Right ventricle myocardium superior (tissue), 1 donor: ENCODE measurements around the gene CDK6. TPM values are rescaled to one million over a fixed set of nuclear protein-coding genes. Genes with fewer than 3 reads are reported as not detected.
A peak's percentile ranks its signal among the peaks of the same experiment; 100 is the strongest.

Experiments
- ATAC-seq: fragments of 200-7000 bp; cut with Tn5 transposase; one replicate; pipeline ENCODE4 v1.9.1; 2020; ENCODE audit warnings: mild to moderate bottlenecking; ENCODE audit not compliant: poor library complexity
- DNase-seq: peaks from one replicate; pipeline ENCODE4 v3.0.0-alpha.2; 2020
- intact Hi-C: fragments of 100-400 bp; cut with DNase I; formaldehyde crosslinking; loops from one replicate; pipeline ENCODE4 v1.11.2; 2022
- total RNA-seq: library from RNA; stranded (reverse); fragmentation: NEBNext Ultra II Directional; extraction: Animal tissue kit (Norgen Biotek cat#: 25700); gene quantifications from one replicate; pipeline ENCODE4 v1.2.1, GENCODE V29; 2021
- donor health status: DM: no; HTN: yes; CAD: no; lungs with severe emphysema.

The CDK6 gene
- total RNA-seq, 1 donor from 2014 or later: 22.3 TPM

DNA sequence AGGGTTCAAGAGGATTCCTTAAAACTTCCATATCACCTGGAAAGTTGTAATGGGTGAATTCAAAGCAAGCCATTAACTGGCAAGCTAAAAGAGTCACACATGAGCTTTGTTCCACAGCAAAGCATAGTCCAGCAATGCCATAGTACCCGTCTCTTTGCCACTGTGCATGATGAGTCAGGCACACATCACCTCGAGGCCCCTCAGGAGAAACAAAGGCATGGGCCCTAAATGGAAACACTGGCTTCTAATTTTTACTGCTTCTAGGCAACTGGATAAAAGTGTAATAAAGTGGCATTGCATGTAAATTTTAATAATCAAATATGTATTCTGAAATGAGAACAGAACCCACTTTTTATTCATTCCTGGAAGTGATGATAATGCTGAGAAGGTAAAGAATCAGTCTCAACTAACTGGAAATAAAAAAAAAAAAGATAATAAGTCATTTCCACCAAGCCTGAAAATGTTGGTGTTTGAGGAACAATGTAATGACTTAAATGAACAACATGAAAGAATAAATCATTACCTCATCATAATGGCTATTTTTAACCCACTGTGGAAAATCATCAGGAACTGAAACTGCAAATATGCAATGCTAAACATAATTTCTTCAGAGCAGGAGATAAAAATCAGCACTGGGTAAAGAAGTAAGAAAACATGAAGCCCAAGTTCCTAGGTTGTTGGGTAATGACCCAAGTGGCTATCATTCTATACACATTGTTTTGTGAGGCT is 104.9 kb downstream of the CDK6 start:
- intact Hi-C loops: no loop called here
- DNase-seq: no peak
- peak; percentile 57 for ATAC-seq

DNA sequence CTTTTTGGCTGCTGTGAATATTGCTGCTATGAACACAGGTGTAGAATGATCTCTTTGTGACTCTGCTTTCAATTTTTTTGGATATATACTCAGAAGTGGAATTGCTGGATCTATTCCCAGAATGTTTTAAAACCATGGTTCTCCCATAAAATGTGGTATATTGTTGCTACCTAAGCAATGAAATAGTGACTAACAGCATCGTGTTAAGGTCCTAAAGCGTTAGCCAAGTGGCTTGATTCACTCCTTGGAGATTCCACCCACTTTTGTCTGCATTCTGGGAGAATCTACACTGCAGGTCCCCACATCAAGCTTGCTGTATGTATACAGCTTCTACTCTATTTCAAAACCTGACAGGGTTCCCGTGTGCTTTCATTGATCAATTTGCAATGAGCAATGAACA is 105.6 kb downstream of the CDK6 start:
- no peak for ATAC-seq
- intact Hi-C loops: no loop called here
- no peak for DNase-seq

DNA sequence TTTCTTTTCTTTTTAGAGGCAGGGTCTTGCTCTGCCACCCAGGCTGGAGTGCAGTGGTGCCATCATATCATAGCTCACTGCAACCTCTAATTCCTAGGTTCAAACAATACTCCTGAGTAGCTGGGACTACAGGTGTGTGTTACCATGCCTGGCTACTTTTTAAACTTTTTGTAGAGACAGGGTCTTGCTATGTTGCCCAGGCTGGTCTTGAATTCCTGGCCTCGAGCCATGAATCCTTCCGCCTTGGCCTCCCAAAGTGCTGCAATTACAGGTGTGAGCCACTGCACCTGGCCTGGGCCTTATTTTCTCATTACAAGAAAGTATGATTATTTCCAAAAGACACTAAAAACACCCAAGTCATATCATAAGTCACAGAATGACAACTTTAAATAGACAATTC is 106.6 kb downstream of the CDK6 start:
- intact Hi-C loops: no loop called here
- ATAC-seq (no peak), DNase-seq (no peak)

- no peak for ATAC-seq
- intact Hi-C loops: no loop called here
- DNase-seq: no peak
Observed at GRCh38 chr7:92729172-92729571, 107.2 kb downstream of the CDK6 start.

DNA sequence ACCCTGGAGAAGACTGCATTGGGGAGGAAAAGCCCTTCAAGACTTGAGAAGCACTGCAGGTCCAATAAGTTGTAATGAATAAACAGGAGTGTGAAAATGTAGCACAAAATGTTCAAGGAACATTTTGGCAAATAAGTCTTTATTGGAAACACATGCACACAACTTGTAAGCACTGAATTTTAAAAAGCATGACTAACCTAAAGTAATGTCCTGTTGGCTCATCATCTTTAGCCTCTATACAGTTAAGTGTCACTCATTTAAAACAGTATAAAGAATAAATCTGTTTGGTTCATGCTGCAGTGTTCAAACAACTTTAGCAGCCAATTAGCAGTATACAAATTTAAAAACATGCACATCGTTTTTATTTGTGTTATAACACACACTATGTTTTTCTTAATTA is 108.6 kb downstream of the CDK6 start:
- intact Hi-C loops: no loop called here
- DNase-seq (no peak), ATAC-seq (no peak)

DNA sequence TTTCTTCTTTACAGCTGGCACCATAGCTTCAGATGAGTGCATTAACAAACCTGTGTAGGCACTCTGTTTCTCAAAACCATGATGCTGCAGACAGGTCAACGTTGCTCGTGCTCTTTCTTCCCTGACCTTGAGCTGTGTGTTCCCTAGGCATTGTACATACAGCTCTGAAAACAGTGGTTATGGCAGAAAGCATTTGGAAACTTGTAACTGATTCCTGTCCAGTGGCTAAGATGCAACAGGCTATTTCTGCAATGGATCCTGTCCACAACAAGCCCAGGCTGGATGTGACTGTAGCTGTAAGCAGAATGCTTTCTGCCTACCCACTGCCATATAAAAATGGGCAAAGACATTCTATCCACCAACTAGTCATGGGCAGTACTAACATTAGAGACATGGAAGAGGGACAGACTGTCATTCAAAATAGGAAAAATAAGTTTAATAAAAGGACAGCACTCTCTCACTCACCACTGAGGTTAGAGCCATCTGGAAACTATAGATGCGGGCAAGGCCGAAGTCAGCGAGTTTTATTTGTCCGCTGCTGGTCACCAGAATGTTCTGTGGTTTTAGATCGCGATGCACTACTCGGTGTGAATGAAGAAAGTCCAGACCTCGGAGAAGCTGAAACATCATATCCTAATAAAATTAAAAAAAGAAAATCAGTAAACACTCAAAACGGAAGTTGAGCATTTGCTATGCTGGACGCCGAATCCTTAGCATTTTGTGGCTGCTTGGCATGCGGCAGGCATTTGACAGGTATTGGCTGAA is 111.0 kb downstream of the CDK6 start:
- DNase-seq (no peak), ATAC-seq (no peak)
- intact Hi-C loops: no loop called here

DNA sequence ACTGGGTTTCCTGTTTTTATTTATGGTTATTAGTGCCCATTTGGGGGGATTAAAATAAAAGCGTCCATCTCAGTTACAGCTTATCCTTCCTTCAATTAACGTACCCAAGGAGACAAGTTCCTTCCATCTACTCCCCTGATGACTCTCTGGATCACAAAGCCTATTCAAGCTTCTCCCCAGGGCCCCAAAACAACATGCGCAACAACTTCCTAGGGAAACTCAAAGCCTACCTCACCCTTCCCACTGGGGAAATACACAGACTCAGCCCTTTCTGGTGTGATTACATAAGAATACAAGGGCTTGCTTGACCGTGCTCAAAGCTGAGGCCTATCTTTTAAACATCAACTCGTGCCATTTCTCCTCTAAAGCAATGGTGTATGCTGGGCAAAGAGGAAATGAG is 112.4 kb downstream of the CDK6 start:
- no peak for DNase-seq
- intact Hi-C loops: no loop called here
- ATAC-seq: peak; percentile 68

DNA sequence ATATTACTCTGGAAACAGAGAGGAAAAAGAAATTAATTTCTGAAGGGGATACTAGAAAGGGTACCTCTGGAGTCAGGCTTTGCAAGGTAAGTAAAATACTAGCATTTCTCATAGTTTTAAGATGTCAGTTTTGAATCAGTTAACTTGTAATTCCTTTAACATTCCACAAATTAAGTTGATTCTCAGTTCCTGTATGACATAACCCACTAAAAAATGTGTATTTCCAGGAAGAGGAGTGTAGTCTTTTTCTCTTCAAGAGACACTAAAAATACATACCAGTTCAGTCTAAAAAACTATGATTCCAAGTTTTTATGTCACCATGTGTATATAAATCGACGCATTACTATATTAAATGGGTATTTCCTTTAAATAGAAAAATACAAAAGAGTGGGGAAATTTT is 113.2 kb downstream of the CDK6 start:
- DNase-seq (no peak), ATAC-seq (no peak)
- intact Hi-C loops: no loop called here

DNA sequence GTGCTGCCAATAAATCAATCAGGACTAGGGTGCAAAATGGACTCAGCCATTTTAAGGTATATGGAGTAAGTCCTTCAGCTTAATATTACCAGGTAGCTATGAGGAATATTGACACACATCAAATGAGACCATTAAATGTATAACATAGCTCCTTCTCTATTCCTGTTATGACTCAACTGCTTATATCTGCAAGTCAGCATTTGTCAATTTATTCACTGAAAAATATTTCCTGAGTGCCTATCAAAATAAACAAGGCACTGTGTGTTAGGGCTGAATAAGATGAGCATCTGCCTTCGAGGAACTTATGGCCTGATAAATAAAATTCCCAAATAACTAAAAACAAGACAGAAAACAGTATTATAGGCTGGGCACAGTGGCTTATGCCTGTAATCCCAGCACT is 113.8 kb downstream of the CDK6 start:
- no peak for ATAC-seq
- intact Hi-C loops: no loop called here
- DNase-seq: no peak

- ATAC-seq (no peak), DNase-seq (no peak)
- intact Hi-C loops: no loop called here
Observed at GRCh38 chr7:92720604-92721350, 115.6 kb downstream of the CDK6 start.

GRCh38 chr7:92717993-92718716 is 118.2 kb downstream of the CDK6 start:
- intact Hi-C loops: no loop called here
- ATAC-seq (peak; percentile 70), DNase-seq (peak; percentile 48)

- no peak for DNase-seq
- intact Hi-C loops: no loop called here
- ATAC-seq: no peak
Observed at GRCh38 chr7:92717623-92717992, 118.8 kb downstream of the CDK6 start.

GRCh38 chr7:92716825-92717580 is 119.4 kb downstream of the CDK6 start:
- ATAC-seq: no peak
- intact Hi-C loops: no loop called here
- no peak for DNase-seq

GRCh38 chr7:92715963-92716362 is 120.4 kb downstream of the CDK6 start:
- DNase-seq: no peak
- intact Hi-C loops: no loop called here
- ATAC-seq: no peak

GRCh38 chr7:92714767-92715166 is 121.6 kb downstream of the CDK6 start:
- ATAC-seq (peak; percentile 73), DNase-seq (no peak)
- intact Hi-C loops: no loop called here

DNA sequence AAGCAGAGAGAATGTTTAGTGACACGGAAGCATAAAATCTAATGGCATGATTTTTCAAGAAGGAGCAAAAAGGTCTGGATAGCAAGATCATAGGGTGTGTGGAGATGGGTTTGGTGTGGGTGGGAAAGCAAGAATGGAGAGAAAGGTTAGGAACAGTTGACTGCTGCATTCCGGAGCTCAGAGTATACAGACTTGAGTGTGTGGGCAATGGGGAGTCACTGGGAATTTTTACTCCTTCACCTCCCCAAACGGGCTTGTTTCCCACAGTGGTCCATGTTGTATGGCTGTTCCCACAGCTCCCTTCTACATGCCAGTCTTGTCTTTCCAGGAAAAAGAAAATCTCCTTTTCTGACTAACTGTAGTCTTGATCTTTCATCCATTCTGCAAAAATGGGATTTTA is 122.1 kb downstream of the CDK6 start:
- DNase-seq: no peak
- peak; percentile 20 for ATAC-seq
- intact Hi-C loops: no loop called here

GRCh38 chr7:92709912-92710311 is 126.5 kb downstream of the CDK6 start:
- intact Hi-C loops: no loop called here
- DNase-seq: no peak
- ATAC-seq: no peak

- no peak for DNase-seq
- intact Hi-C loops: no loop called here
- ATAC-seq: no peak
Observed at GRCh38 chr7:92709150-92709549, 127.2 kb downstream of the CDK6 start.
